Endothelial cell of umbilical vein (primary cell): ENCODE data around the gene TRAP1. TPM values are rescaled to one million over a fixed set of nuclear protein-coding genes. Genes with fewer than 3 reads are reported as not detected.

Experiments used
- BruUV-seq: library from RNA; stranded (reverse); fragments of 400-500 nt; replicated peaks from 2 replicates; lab custom pipeline; 2021; lab: Mats Ljungman, UMichigan
- CTCF ChIA-PET: fragments of 300-600, 350-600 bp; sonication (Branson Sonifier 250); formaldehyde crosslinking; loops from one replicate; lab custom pipeline; 2021; ENCODE audit warnings: antibody characterized with exemption, inconsistent platforms; lab: Charles Lee
- POLR2A ChIA-PET: fragments of 300-600, 350-600 bp; sonication (Branson Sonifier 250); formaldehyde crosslinking; loops from one replicate; lab custom pipeline; 2021; ENCODE audit warnings: antibody characterized with exemption, inconsistent platforms; lab: Charles Lee
- DNase-seq: peaks from one replicate; pipeline ENCODE4 v3.0.0-alpha.2; 2011; ENCODE audit warnings: low read depth, low spot score
- FAIRE-seq: peaks from 2 replicates; lab custom pipeline; 2011; peaks lifted over from hg19 to GRCh38; lab: Jason Lieb, UNC
- H2AFZ ChIP-seq: 2 replicates; pipeline ENCODE4 v1.6.0; 2012; ENCODE audit warnings: low read depth, low read length, control low read depth, inconsistent platforms
- H3K27ac ChIP-seq: 2 replicates; pipeline ENCODE4 v1.5.1; 2011; ENCODE audit warnings: low read depth, mild to moderate bottlenecking, control low read depth, low read length, moderate library complexity; ENCODE audit not compliant: insufficient read depth
- H3K27me3 ChIP-seq, 2 experiments: 2 replicates each; pipeline versions ENCODE4 v1.6.0 to v1.6.1; 2011; ENCODE audit warnings: low read length in 2 of 2, mixed read lengths in 1 of 2; ENCODE audit not compliant: control insufficient read depth in 2 of 2, insufficient read depth in 2 of 2
- H3K36me3 ChIP-seq, 2 experiments: 2 replicates in 1 of 2; 3 replicates in 1 of 2; pipeline ENCODE4 v1.5.1; 2011; ENCODE audit warnings: low read length in 2 of 2, mild to moderate bottlenecking in 1 of 2, moderate library complexity in 1 of 2; ENCODE audit not compliant: control insufficient read depth in 2 of 2, insufficient read depth in 2 of 2; ENCODE audit errors: extremely low read depth in 1 of 2
- H3K4me1 ChIP-seq: 3 replicates; pipeline ENCODE4 v1.5.1; 2011; ENCODE audit warnings: mild to moderate bottlenecking, low read length; ENCODE audit not compliant: control insufficient read depth, insufficient read depth; ENCODE audit errors: extremely low read depth
- H3K4me2 ChIP-seq: 2 replicates; pipeline ENCODE4 v1.6.1; 2011; ENCODE audit warnings: low read length, control low read depth, mixed read lengths; ENCODE audit not compliant: insufficient read depth
- H3K4me3 ChIP-seq, 3 experiments: fragments of 200-600 bp in 1 of 3; sonication (generic), shearing (Covaris generic) in 1 of 3; replicated peaks in 1 of 3; 2 replicates each; pipeline ENCODE4 v1.5.1; 2011 to 2016; ENCODE audit warnings: control low read depth in 3 of 3, low read length in 3 of 3, mild to moderate bottlenecking in 2 of 3, inconsistent platforms in 1 of 3, low read depth in 1 of 3, moderate library complexity in 1 of 3; ENCODE audit not compliant: insufficient read depth in 1 of 3
- H3K79me2 ChIP-seq: 2 replicates; pipeline ENCODE4 v1.6.0; 2012; ENCODE audit warnings: low read length, inconsistent platforms; ENCODE audit not compliant: control insufficient read depth, insufficient read depth
- H3K9ac ChIP-seq: replicated peaks from 2 replicates; pipeline ENCODE3; 2011; ENCODE audit warnings: low read length, control low read depth; ENCODE audit not compliant: insufficient read depth; ENCODE audit errors: extremely low read depth
- H3K9me1 ChIP-seq: replicated peaks from 3 replicates; pipeline ENCODE4 v1.6.0; 2011; ENCODE audit warnings: mild to moderate bottlenecking, low read length; ENCODE audit not compliant: control insufficient read depth, insufficient read depth; ENCODE audit errors: extremely low read depth
- H3K9me3 ChIP-seq: replicated peaks from 2 replicates; pipeline ENCODE4 v1.5.1; 2012; ENCODE audit warnings: low read length, inconsistent platforms; ENCODE audit not compliant: control insufficient read depth, insufficient read depth
- H4K20me1 ChIP-seq: replicated peaks from 2 replicates; pipeline ENCODE3; 2011; ENCODE audit warnings: mild to moderate bottlenecking, low read length; ENCODE audit not compliant: control insufficient read depth, insufficient read depth; ENCODE audit errors: extremely low read depth
- EZH2 ChIP-seq: IDR thresholded peaks from 2 replicates; pipeline ENCODE4 v1.6.1; 2012; ENCODE audit warnings: borderline replicate concordance, low read depth, mild to moderate bottlenecking, moderate library complexity, low read length, inconsistent platforms; ENCODE audit not compliant: severe bottlenecking
- FOS ChIP-seq: IDR thresholded peaks from 2 replicates; pipeline ENCODE4 v1.6.1; 2011; ENCODE audit warnings: mild to moderate bottlenecking, low read length, moderate library complexity, borderline replicate concordance; ENCODE audit not compliant: insufficient read depth
- GATA2 ChIP-seq: IDR thresholded peaks from 2 replicates; pipeline ENCODE4 v1.7.0; 2011; ENCODE audit warnings: low read depth, mild to moderate bottlenecking, moderate library complexity, mixed read lengths, low read length; ENCODE audit not compliant: insufficient read length, insufficient read depth
- JUN ChIP-seq: IDR thresholded peaks from 2 replicates; pipeline ENCODE4 v1.6.1; 2011; ENCODE audit warnings: borderline replicate concordance, low read depth; ENCODE audit not compliant: insufficient read length, insufficient read depth
- MAX ChIP-seq: IDR thresholded peaks from 2 replicates; pipeline ENCODE4 v1.6.1; 2011; ENCODE audit not compliant: insufficient read depth, insufficient read length
- MYC ChIP-seq: IDR thresholded peaks from one replicate; pipeline ENCODE4 v1.6.1; 2011; ENCODE audit warnings: mild to moderate bottlenecking, low read depth, low read length
- POLR2A ChIP-seq: IDR thresholded peaks from 2 replicates; pipeline ENCODE4 v1.6.1; 2012; ENCODE audit warnings: low read depth, mild to moderate bottlenecking, control low read depth, low read length
- POLR2AphosphoS5 ChIP-seq: IDR thresholded peaks from 2 replicates; pipeline ENCODE4 v1.6.1; 2012; ENCODE audit warnings: low read depth, mild to moderate bottlenecking, control low read depth, low read length, moderate library complexity; ENCODE audit not compliant: insufficient read depth
- dilution Hi-C: fragments of 300-500 bp; cut with MboI; formaldehyde crosslinking; loops from one replicate; pipeline ENCODE4 v1.15.0; 2019; ENCODE audit warnings: low sequenced_read_pairs; ENCODE audit not compliant: extremely low pct_ligation_motif_present
- intact Hi-C: fragments of 100-400 bp; cut with micrococcal nuclease; formaldehyde crosslinking; loops from one replicate; pipeline ENCODE4 v1.10.0; 2022
- polyA plus RNA-seq, 4 experiments: library from polyadenylated mRNA; depleted of rRNA in 3 of 4; stranded (reverse) in 3 of 4; unstranded in 1 of 4; fragments of >200 nt; gene quantifications; 2 replicates each; pipeline versions ENCODE4 v1.2.1 to v1.2.3, GENCODE V29; 2011 to 2012; ENCODE audit warnings: missing spikeins in 1 of 4
- total RNA-seq: library from RNA; stranded (reverse); gene quantifications from 2 replicates; pipeline ENCODE4 v1.2.3, GENCODE V29; 2021
- TF ChIP-seq, protein P1 (sequence below), 2 donors: IDR thresholded peaks; 1 replicate in 1 of 2; 2 replicates in 1 of 2; pipeline ENCODE4 v1.5.1; 2011; ENCODE audit warnings: low read length in 2 of 2, mild to moderate bottlenecking in 2 of 2, moderate library complexity in 2 of 2, control low read depth in 1 of 2, inconsistent platforms in 1 of 2, low read depth in 1 of 2; ENCODE audit not compliant: insufficient read depth in 1 of 2; ENCODE audit errors: extremely low read depth in 1 of 2

TRAP1 gene
- total and polyA plus RNA-seq, 2 donors (not counting 3 experiments of a cell fraction or from before 2014, with no cell fraction given): 95.6 to 102 TPM

GRCh38 chr16:3698941-3699340 lies 18.4 kb downstream of the TRAP1 start:
- no peak overlapping the region for H3K4me3 ChIP-seq
- no peak overlapping the region for H3K27ac ChIP-seq
- H3K4me1 ChIP-seq: no peaks in the 10 kb centered on the region
- no peak for FAIRE-seq
- no peaks in the 10 kb centered on the region for H3K9me1 ChIP-seq
- POLR2A ChIA-PET: no interaction called here
- no peaks in the 10 kb centered on the region for H4K20me1 ChIP-seq
- H3K9me3 ChIP-seq: no peaks in the 10 kb centered on the region
- H3K4me2 ChIP-seq: no peak overlapping the region
- DNase-seq: no peak
- H3K36me3 ChIP-seq: no peaks in the 10 kb centered on the region
- CTCF ChIA-PET: no interaction called here
- no peaks in the 10 kb centered on the region for H3K27me3 ChIP-seq
- no peak overlapping the region for H2AFZ ChIP-seq
- BruUV-seq: no TSS peak
- TF ChIP-seq FOS: no peak
- no peak for TF ChIP-seq GATA2
- no peak for TF ChIP-seq POLR2A
- TF ChIP-seq MYC: no peak
- no peak for TF ChIP-seq MAX
- no peak for TF ChIP-seq POLR2AphosphoS5
- TF ChIP-seq, protein P1, sequence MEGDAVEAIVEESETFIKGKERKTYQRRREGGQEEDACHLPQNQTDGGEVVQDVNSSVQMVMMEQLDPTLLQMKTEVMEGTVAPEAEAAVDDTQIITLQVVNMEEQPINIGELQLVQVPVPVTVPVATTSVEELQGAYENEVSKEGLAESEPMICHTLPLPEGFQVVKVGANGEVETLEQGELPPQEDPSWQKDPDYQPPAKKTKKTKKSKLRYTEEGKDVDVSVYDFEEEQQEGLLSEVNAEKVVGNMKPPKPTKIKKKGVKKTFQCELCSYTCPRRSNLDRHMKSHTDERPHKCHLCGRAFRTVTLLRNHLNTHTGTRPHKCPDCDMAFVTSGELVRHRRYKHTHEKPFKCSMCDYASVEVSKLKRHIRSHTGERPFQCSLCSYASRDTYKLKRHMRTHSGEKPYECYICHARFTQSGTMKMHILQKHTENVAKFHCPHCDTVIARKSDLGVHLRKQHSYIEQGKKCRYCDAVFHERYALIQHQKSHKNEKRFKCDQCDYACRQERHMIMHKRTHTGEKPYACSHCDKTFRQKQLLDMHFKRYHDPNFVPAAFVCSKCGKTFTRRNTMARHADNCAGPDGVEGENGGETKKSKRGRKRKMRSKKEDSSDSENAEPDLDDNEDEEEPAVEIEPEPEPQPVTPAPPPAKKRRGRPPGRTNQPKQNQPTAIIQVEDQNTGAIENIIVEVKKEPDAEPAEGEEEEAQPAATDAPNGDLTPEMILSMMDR (IDR thresholded peaks at IDR 0.05; ENCODE audit: extremely low read depth in 1 of 2, insufficient read depth in 1 of 2, low read depth in 1 of 2, low read length in 2 of 2): no peak
- TF ChIP-seq EZH2: no peak
- no peak for TF ChIP-seq JUN
- H3K9ac ChIP-seq: no peak overlapping the region
- intact Hi-C loops (no loop called here), dilution Hi-C loops (no loop called here)
- H3K79me2 ChIP-seq: peaks cover 4% of the 10 kb centered on the region
